Hepatocyte (in vitro differentiated cells): ENCODE results near the gene SPSB2. TPM values are rescaled to one million over a fixed set of nuclear protein-coding genes. Genes with fewer than 3 reads are reported as not detected.

ENCODE experiments used
- DNase-seq: peaks from one replicate; pipeline ENCODE4 v3.0.0-alpha.2; 2016; ENCODE audit warnings: low spot score
- H2AFZ ChIP-seq: fragments of 200-600 bp; sonication (generic); 2 replicates; pipeline ENCODE4 v1.6.0; 2016; ENCODE audit warnings: antibody characterized with exemption, mild to moderate bottlenecking
- H3K27ac ChIP-seq: fragments of 200-600 bp; sonication (generic); 2 replicates; pipeline ENCODE4 v1.5.1; 2016; ENCODE audit warnings: mild to moderate bottlenecking
- H3K27me3 ChIP-seq: fragments of 200-600 bp; sonication (generic); 2 replicates; pipeline ENCODE4 v1.6.1; 2016
- H3K36me3 ChIP-seq: fragments of 200-600 bp; sonication (generic); replicated peaks from 2 replicates; pipeline ENCODE4 v1.5.1; 2016; ENCODE audit warnings: low read depth; ENCODE audit not compliant: insufficient read depth
- H3K4me1 ChIP-seq: fragments of 200-600 bp; sonication (generic); 2 replicates; pipeline ENCODE4 v1.5.1; 2016; ENCODE audit warnings: mild to moderate bottlenecking, moderate library complexity; ENCODE audit not compliant: insufficient read depth
- H3K4me2 ChIP-seq: fragments of 200-600 bp; sonication (generic); 2 replicates; pipeline ENCODE4 v1.6.0; 2016
- H3K4me3 ChIP-seq: fragments of 200-600 bp; sonication (generic); 2 replicates; pipeline ENCODE4 v1.5.1; 2016; ENCODE audit warnings: mild to moderate bottlenecking
- H3K79me2 ChIP-seq: fragments of 200-600 bp; sonication (generic); 2 replicates; pipeline ENCODE4 v1.6.0; 2017; ENCODE audit warnings: mild to moderate bottlenecking
- H3K9me2 ChIP-seq: fragments of 200-600 bp; sonication (generic); replicated peaks from 2 replicates; pipeline ENCODE4 v1.6.0; 2017; ENCODE audit warnings: mild to moderate bottlenecking; ENCODE audit not compliant: insufficient read depth
- H3K9me3 ChIP-seq: fragments of 200-600 bp; sonication (generic); 2 replicates; pipeline ENCODE4 v1.5.1; 2016; ENCODE audit warnings: low read depth, mild to moderate bottlenecking
- H4K20me1 ChIP-seq: fragments of 200-600 bp; sonication (generic); 2 replicates; pipeline ENCODE4 v1.6.0; 2016; ENCODE audit warnings: mild to moderate bottlenecking; ENCODE audit not compliant: insufficient read depth, poor library complexity, severe bottlenecking
- EZH2 ChIP-seq: fragments of 200-600 bp; sonication (generic); IDR thresholded peaks from 2 replicates; pipeline ENCODE4 v1.6.1; 2016; ENCODE audit warnings: antibody characterized with exemption, mild to moderate bottlenecking, borderline replicate concordance
- EZH2phosphoT487 ChIP-seq: fragments of 200-600 bp; sonication (generic); IDR thresholded peaks from one replicate; pipeline ENCODE4 v1.6.1; 2018; ENCODE audit warnings: antibody characterized with exemption, mild to moderate bottlenecking, low read depth, moderate library complexity; ENCODE audit not compliant: unreplicated experiment, severe bottlenecking
- WGBS: methylation state at CpG from one replicate; pipeline ENCODE4 v1.1.6; 2016; ENCODE audit warnings: low lambda C conversion rate; ENCODE audit errors: missing lambda C conversion rate; 5-methylcytosine and 5-hydroxymethylcytosine counted together
- polyA plus RNA-seq: library from polyadenylated mRNA; unstranded; fragments of >200 nt; fragmentation: Nextera tagmentation; extraction: Ambion mirVana; gene quantifications from 2 replicates; pipeline ENCODE4 v1.2.1, GENCODE V29; 2016
- total RNA-seq: library from RNA; depleted of rRNA; stranded (reverse); fragments of >200 nt; gene quantifications from 2 replicates; pipeline ENCODE4 v1.2.3, GENCODE V29; 2014
- TF ChIP-seq, protein P1 (sequence below): fragments of 200-600 bp; sonication (generic); IDR thresholded peaks from 2 replicates; pipeline ENCODE4 v1.5.1; 2016; ENCODE audit warnings: antibody characterized with exemption, mild to moderate bottlenecking; ENCODE audit not compliant: poor library complexity

SPSB2 gene
- total and polyA plus RNA-seq, 2 experiments from 2014 or later = 11.0 to 14.1 TPM

DNA sequence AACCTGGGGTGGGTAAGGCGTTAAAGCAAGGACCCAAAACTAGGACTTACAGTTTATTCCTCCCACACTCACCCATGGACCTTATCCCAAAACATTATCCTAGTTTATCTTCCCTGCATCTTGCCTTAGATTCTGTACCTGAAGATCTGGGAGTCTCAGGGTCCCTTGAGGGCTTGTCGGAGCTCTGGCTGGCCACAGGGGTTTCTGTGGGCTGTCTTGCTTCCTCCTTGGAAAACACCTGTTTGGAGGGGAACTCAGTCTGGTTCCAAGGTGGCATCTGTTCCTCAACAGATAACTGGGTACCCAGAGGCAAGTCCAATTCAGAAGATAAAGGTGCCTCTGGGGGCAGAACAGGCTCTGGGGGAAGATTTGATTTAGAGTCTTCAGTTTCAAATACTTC, 23.7 kb downstream of the SPSB2 start:
- Histone ChIP-seq H3K27ac (no peak overlapping the region), H3K4me2 (no peak overlapping the region), H3K4me1 (peaks cover 13% of the 10 kb centered on the region), H3K79me2 (peaks cover 13% of the 10 kb centered on the region), H3K4me3 (no peak overlapping the region), H2AFZ (no peak overlapping the region), H3K27me3 (no peaks in the 10 kb centered on the region), H4K20me1 (no peaks in the 10 kb centered on the region), H3K9me3 (no peaks in the 10 kb centered on the region), H3K9me2 (no peaks in the 10 kb centered on the region), H3K36me3 (no peaks in the 10 kb centered on the region)
- WGBS = 95% methylated on average over 2 of the region's 2 CpGs
- no peak for DNase-seq
- TF ChIP-seq, protein P1, sequence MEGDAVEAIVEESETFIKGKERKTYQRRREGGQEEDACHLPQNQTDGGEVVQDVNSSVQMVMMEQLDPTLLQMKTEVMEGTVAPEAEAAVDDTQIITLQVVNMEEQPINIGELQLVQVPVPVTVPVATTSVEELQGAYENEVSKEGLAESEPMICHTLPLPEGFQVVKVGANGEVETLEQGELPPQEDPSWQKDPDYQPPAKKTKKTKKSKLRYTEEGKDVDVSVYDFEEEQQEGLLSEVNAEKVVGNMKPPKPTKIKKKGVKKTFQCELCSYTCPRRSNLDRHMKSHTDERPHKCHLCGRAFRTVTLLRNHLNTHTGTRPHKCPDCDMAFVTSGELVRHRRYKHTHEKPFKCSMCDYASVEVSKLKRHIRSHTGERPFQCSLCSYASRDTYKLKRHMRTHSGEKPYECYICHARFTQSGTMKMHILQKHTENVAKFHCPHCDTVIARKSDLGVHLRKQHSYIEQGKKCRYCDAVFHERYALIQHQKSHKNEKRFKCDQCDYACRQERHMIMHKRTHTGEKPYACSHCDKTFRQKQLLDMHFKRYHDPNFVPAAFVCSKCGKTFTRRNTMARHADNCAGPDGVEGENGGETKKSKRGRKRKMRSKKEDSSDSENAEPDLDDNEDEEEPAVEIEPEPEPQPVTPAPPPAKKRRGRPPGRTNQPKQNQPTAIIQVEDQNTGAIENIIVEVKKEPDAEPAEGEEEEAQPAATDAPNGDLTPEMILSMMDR = no peak
- TF ChIP-seq EZH2phosphoT487 (no peak), EZH2 (no peak)

GRCh38 chr12:6847676-6848075, 25.4 kb downstream of the SPSB2 start:
- Histone ChIP-seq H3K27me3 (no peaks in the 10 kb centered on the region), H3K4me1 (peaks cover 5% of the 10 kb centered on the region), H4K20me1 (no peaks in the 10 kb centered on the region), H3K9me2 (no peaks in the 10 kb centered on the region), H3K36me3 (no peaks in the 10 kb centered on the region), H2AFZ (no peak overlapping the region), H3K9me3 (no peaks in the 10 kb centered on the region), H3K4me2 (no peak overlapping the region), H3K4me3 (no peak overlapping the region), H3K27ac (no peak overlapping the region), H3K79me2 (no peaks in the 10 kb centered on the region)
- no peak for DNase-seq
- TF ChIP-seq EZH2phosphoT487 (no peak), EZH2 (no peak)
- TF ChIP-seq, protein P1 = no peak
- 88% methylated on average over 2 of the region's 2 CpGs for WGBS

DNA sequence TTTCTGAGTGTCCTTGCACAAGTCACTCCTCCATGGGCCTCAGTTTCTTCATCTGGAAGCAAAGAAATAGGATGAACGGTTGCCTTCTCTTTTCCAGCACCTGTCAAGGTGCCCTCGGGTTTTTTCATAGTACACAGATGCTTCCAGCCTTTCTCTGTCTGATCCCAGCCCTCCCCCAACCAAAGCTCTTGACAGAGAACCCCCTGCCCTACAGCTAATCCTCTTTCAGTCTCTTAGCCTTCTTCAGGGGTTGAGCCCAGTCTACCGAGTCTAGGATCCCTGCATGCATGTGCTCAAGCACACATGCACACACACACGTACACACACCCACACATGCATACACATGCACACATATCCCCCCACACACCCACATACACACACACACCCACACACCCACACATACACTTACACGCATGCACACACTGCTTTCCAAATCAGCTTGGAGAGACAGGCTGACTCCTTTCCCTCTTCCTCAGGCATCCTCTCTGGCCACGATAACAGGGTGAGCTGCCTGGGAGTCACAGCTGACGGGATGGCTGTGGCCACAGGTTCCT, 26.7 kb downstream of the SPSB2 start:
- no peak overlapping the region for H2AFZ ChIP-seq
- H3K4me3 ChIP-seq = no peak overlapping the region
- H4K20me1 ChIP-seq = no peaks in the 10 kb centered on the region
- H3K27ac ChIP-seq = no peak overlapping the region
- H3K9me3 ChIP-seq = no peaks in the 10 kb centered on the region
- TF ChIP-seq EZH2phosphoT487 = no peak
- TF ChIP-seq EZH2 = no peak
- TF ChIP-seq, protein P1 = no peak
- no peaks in the 10 kb centered on the region for H3K79me2 ChIP-seq
- WGBS = 89% methylated on average over 7 of the region's 7 CpGs
- H3K9me2 ChIP-seq = no peaks in the 10 kb centered on the region
- H3K36me3 ChIP-seq = no peaks in the 10 kb centered on the region
- H3K4me1 ChIP-seq = peaks cover 5% of the 10 kb centered on the region
- DNase-seq = no peak
- no peaks in the 10 kb centered on the region for H3K27me3 ChIP-seq
- no peak overlapping the region for H3K4me2 ChIP-seq
